Pons (tissue), 1 donor: ENCODE data around the gene MBD5.
"Not testable (repeated sequence)": the region's sequence is repeated elsewhere in the genome, so short reads cannot be mapped to it uniquely, and the experiment has no call there.

ENCODE experiments used
- DNase-seq: peaks from one replicate; pipeline ENCODE4 v3.0.0-alpha.2; 2016; ENCODE audit warnings: low spot score

Gene MBD5

DNA sequence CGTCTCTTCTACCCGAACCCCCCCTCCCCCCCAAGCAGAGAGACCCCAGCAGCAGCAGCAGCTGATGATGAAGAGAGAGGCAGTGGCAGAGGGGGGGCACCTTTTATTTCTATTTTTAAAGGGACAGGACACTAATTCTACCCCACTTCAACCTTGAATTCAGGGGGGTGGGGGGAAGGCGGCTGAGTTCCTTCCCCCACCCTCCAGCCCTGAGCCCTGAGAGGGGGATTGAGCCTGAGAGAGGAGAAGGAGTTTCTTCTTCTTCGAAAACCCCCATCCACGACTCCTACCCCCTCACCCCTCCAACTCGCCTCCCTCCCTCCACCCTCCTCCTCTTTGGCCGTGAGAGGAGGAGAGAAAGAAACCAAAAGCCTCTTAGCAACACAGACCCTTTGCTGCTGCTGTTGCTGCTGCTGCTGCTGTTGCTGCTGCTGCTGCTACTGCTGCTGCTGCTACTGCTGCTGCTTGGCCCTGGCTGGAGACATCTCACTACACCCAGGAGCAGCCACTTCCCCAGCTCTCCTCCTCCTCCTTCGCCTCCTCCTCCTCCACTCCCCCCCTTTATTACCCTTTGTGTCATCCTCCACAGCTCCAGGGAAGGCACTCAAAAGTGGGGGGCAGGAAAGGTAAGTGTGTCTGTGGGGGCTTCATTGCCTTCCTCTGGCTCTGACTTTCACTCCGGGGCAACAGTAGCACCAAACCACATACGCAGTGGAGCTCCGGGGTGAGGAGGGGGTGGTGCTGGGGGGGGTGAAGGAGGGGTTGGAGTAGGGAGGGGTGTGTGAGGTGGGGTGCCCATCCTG is at the start of gene MBD5:
MBD5 (plus strand) TSS at position 33 of the 803 bp plus-strand sequence.
- DNase-seq: no peak

DNA sequence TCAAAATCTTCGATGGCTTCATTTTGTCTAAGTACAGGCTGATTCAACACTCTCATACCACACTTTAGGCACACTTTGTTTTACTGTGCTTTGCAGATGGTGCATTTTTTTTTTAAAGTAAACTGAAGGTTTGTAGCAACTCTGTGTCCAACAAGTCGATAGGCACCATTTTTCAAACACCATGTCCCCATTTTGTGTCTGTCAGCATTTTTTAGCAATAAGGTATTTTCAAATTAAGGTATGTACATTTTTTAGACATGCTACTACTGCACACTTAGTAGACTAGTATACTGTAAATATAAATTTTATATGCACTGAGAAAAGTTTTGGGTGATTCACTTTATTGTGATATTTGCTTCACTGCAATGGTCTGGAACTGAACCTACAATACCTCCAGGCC is 44.8 kb upstream of the MBD5 start:
- DNase-seq: no peak

GRCh38 chr2:147977679-147978078 is 43.2 kb upstream of the MBD5 start:
- DNase-seq: no peak

DNA sequence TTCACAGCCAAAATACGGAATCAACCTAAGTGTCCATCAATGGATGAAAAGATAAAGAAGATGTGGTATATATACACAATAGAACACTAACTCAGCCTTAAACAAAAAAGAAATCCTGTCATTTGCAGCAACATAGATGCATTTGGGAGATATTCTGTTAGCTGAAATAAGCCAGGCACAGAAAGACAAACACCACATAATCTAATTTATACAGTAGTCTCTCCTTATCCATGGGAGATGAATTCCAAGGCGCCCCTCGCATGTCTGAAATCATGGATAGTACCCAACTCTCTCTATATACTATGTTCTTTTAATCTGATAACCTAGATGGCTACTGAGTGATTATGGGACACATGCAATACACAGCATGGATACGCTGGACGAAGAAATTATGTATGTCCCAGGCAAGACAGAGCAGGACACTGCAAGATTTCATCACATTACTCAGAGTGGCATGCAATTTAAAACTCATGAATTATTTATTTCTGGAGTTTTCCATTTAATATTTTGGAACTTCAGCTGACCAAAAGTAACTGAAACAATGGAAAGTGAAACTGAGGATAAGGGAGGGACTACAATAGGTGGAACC is 39.9 kb upstream of the MBD5 start:
- no peak for DNase-seq

DNA sequence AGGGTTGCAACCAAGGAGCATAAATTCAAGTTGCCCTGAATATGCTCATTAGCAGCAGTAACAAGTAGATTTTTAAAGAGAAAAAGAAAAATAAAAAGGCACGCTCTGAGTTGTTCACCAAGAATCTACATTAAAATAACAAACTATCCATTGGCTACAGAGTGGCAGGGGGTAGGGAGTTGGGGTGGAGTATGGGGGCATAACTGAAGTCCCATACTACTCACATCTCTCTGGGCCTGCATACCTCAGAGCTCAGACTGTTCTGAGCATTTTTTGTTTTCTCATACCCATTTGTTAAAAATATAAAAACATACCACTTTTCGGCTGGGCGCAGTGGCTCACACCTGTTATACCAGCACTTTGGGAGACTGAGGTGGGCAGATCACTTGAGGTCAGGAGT is 31.8 kb upstream of the MBD5 start:
- no peak for DNase-seq

DNA sequence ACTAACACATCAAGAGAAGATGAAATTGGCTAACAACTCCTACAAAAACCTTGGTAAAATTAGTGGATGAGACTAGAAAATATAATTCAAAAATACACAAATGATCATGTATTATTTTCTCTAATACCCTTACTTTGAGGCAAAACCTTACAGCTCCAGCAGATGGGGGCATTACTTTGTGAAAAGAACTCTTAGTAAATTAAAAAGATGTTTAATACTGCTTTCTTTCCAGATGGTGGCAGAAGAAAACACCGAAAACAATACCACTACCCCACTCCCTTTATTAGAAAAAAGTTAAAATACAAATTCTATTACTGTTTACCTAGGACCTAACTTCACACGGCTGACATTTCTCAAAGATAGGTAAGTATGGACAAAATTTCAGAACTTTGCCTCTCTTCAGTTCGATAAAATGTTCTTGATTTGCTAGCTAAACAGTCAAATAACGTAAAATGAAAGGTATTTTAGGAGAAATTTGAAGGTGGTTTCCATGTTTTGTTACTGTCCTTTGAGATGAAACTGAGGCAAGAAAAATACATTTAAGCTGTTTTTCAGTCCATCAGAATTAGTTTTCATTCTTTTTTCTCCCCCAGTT is 31.0 kb upstream of the MBD5 start:
- DNase-seq: peak; percentile 67

DNA sequence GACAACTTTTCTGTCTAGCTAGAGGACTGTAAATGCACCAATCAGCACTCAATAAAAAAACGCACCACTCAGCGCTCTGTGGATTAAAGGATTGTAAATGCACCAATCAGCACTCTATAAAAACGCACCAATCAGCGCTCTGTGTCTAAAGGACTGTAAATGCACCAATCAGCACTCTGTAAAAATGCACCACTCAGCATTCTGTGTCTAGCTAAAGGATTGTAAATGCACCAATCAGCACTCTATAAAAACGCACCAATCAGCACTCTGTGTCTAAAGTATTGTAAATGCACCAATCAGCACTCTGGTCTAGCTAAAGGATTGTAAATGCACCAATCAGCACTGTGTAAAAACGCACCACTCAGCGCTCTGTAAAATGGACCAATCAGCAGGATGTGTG is 25.9 kb upstream of the MBD5 start:
- DNase-seq: not testable (repeated sequence)

DNA sequence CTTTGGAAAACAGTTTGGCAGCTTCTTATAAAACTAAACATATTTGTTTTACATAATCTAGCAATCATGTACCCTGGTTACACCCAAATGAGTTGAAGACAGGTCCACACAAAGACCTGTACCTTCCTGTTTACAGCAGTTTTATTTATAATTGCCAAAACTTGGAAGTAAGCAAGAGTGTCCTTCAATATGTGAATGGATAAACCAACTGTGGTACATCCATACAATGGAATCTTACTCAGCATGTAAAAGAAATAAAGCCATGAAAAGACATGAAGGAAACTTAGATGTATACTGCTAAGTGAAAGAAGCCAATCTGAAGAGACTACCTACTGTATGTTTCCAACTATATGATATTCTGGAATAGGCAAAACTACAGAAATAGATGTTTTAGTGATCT is 24.1 kb upstream of the MBD5 start:
- DNase-seq: no peak

DNA sequence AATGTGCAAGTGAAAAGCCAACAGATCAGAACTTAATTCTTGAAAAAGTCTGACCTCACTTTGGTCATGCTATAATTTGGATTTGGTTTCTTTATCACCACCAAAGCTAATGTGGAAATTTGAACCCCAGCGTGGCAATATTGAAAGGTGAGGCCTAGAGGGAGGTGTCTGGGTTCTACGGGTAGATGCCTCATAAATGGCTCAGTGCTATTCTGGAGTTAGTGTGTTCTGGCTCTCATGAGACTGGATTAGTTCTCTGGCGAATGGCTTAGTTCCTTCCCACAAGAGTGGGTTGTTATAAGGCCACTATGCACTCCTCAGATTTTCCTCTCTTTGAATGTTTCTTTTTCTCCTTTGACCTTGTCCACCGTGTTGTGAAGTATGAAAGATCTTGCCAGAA is 22.7 kb upstream of the MBD5 start:
- no peak for DNase-seq

DNA sequence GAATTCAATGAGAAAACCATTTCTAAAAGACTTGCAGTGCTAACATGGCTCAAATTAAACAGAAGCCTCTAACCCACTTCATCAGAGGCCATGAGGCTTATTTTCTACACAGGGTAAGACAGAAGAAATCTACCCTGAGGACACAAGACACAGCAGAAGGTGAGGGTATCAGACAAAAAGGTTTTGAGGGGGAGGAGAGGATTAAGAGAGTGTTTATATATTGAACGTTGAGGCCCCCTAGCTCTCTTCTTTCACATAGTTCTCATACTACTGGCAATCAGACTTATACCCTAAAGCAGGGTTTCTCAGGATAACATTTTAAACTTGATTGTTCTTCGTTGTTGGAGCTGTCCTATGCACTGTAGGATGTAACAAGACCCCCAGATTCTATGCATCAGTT is 21.8 kb upstream of the MBD5 start:
- DNase-seq: no peak

GRCh38 chr2:148000095-148000494 is 20.8 kb upstream of the MBD5 start:
- no peak for DNase-seq

DNA sequence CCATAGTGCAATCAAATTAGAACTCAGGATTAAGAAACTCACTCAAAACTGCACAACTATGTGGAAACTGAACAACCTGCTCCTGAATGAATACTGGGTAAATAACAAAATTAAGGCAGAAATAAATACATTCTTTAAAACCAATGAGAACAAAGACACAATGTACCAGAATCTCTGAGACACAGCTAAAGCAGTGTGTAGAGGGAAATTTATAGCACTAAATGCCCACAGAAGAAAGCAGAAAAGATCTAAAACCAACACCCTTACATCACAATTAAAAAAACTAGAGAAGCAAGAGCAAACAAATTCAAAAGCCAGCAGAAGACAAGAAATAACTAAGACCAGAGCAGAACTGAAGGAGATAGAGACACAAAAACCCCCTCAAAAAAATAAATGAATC is 18.5 kb upstream of the MBD5 start:
- not testable (repeated sequence) for DNase-seq

GRCh38 chr2:148006249-148007007 is 14.5 kb upstream of the MBD5 start:
- DNase-seq: no peak

- DNase-seq: no peak
These were observed 13.5 kb upstream of the MBD5 start for GRCh38 chr2:148007219-148007900.

- DNase-seq: not testable (repeated sequence)
These were observed 12.5 kb upstream of the MBD5 start for GRCh38 chr2:148008411-148008810.

DNA sequence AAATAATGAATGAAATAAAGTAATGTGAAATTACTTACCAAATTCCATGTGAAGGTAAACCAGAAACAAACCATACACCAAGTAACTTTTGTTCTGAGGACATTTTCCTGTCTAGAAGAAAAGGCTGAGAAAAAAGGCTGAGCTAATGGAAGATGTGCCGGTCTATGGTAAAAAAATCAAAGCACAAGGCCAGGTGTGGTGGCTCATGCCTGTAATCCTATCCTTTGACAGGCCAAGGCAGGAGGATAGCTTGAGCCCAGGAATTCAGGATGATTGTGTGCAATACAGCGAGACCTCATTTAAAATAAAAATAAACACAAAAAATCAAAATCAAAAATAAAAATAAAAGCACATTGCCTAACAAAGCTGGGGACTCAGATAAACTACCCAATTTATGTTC is 7.0 kb upstream of the MBD5 start:
- DNase-seq: no peak

DNA sequence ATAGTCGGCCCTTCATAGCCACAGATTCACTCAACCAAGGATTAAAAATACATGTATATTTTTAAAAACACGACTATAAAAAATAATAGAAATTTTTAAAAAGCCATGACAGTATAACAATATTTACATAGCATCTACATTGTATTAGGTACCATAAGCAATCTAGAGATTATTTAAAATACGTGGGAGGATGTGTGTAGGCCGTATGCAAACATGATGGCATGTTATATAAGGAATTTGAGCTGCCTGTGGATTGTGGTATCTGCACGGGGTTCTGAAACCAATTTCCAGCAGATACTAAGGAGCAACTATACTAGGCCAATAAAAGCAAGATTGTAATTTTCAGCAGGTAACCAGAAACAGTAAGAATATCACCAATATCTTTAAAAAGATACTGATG is 6.3 kb upstream of the MBD5 start:
- no peak for DNase-seq

DNA sequence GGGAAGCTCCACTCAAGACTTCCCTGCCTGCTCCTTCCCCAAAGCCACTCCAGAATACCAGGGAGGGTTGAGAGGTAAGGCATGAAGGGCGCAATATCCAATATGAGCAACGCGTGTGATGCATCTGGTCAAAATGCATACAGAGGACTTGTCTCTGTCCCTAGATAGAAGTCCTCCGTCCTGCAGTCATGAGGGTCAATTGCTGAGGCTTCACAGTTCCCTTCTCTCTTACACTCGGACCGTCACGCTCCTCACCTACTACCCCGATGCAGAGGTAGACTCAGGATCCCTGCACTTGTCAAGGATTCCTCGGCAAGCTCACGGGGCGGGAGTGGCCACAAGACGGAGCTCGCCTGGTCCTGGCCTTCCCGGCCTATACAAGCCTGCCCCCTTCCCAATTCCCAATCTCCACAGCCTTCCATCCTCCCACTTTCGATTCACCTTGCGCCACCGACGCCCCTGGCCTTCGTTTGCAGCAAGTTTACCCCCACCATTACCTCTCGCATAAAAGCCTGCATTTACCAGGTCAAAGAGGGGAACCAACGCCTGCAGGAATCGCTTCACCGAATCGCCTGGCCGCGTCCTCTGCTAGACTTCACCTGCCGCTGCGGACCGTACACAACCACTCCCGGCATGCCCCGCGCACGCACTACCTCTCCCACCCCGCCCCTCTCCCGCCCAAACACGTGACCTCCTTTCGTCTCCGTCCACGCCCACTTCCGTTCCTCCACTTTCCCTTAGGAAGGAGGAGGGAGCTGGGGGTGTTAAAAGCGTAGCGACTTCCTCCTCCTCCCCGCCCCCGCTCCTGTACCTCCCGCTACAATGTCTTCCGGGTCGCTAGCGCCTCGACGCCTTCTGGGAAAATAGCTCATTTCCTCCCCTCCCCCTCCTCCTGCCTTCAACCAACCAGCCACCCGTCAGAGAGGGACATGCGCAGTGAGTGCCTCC is 506 bp upstream of the MBD5 start, which contains the start of gene ORC4:
ORC4 (minus strand) TSS at position 627 of the 948 bp plus-strand sequence. CDS start 44,779 bp downstream, outside the sequence.
- DNase-seq: peak; percentile 100

DNA sequence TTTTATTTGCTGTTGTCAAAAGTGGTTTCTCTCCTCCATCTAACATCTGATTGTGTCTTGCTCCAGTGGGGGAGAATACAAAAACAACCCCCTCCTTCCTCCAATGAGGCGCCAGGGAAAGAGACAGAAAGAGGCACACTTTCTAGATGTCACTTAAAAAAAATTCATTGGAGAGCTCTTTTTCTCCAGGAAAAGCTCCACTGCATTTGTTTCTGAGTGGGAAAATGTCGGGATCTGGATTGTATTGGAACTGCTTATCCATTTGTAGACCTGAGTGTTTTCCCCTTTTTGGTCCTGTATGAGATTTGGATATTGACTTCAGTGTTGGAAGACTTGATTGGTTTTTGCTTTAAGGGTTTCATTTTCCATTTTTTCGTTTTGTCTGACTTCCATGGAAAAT is 995 bp downstream of the MBD5 start:
- peak; percentile 28 for DNase-seq

DNA sequence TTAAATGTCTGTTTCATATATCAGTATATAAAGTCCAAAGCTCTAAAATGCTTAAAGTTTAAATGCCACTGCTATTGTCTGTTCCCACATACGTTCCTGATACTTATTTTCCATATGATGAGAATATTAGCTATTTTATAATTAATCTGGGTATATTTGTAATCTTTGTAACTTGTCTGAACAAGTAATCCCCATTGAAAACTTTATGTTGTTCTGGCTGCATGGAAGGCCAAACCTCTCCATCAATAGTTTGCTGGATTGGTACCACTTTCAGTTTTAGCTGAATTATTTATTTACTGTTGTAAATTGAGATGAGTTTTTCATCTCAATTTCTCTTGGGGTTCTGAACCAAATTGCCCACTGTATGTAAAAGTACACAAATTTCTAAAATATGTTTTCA is 1.5 kb downstream of the MBD5 start:
- DNase-seq: no peak

DNA sequence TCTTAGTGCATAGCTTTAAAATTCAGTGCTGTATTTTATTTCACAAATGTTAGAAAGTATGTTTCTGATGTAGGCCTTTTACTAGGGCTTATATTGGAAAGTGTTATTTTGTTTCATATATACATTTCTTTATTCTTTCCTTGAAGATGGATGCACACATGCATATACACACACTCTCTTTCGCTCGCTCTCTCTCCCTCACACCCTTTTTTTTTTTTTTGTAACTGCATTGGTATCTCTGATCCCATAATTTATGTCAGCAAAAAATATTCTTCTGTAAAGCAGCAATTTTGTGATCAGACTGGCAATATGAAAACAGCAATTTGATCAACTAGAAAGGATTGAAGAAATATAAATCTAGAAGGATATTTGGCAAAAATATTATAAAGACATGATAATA is 2.0 kb downstream of the MBD5 start:
- no peak for DNase-seq
